ENCODE measurements around the gene PDE6H. TPM values are rescaled to one million over a fixed set of nuclear protein-coding genes. Genes with fewer than 3 reads are reported as not detected.

The PDE6H gene
- total and polyA plus RNA-seq, 4 experiments from 2014 or later: not detected

DNA sequence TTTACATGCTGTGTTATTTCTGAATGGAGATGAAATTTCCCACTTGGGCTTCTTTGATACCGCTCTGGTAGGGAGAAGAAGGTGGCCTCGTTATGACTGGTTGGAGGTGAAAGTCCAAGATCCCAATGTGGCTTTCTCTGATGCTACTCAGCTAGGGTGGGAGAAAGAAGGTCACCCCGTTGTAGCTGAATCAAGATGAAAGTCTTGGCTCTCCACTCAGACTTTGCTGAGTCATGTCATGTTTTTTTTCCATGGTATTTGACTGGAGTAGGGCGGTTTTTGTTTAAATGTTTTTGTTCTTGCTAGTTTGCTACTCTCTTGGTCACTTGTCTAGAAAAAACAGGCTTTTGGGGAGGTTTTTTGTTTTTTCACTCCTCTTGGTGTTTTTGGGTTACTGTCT, 2.4 kb upstream of the PDE6H start:
- Mint-ChIP-seq H3K4me1 (peaks cover 25 to 58% (median 36%) of the 10 kb centered on the region in 4 donors), H3K9me3 (peaks cover 0 to 3% (median 0%) of the 10 kb centered on the region in 8 donors), H3K36me3 (no peaks in the 10 kb centered on the region), H3K27me3 (no peaks in the 10 kb centered on the region), H3K4me3 (no peak overlapping the region), H3K27ac (peak overlapping the region in 2 of 7 donors; percentile 32 to 86)
- intact Hi-C loops (cut with micrococcal nuclease): no loop called here
- DNase-seq: no peak
- H3K4me1 ChIP-seq (ENCODE audit: insufficient read depth, low read length): peaks cover 7% of the 10 kb centered on the region
- no peaks in the 10 kb centered on the region for H3K27me3 ChIP-seq (ENCODE audit: insufficient read depth, low read length)
- H3K36me3 ChIP-seq (ENCODE audit: insufficient read depth, low read length): no peaks in the 10 kb centered on the region
- no peak overlapping the region for H3K4me3 ChIP-seq (ENCODE audit: low read length in 2 of 2)
- no peaks in the 10 kb centered on the region for H3K9me3 ChIP-seq (ENCODE audit: control insufficient read depth in 1 of 2, low read length in 2 of 2)
- CTCF ChIA-PET (ENCODE audit: partially characterized antibody): no interaction called here
- POLR2A ChIA-PET (ENCODE audit: partially characterized antibody): no interaction called here
- no peak overlapping the region for H3K27ac ChIP-seq (ENCODE audit: low read depth, low read length)

GRCh38 chr12:14974633-14975032, 1.8 kb downstream of the PDE6H start:
- Histone ChIP-seq H3K4me3 (ENCODE audit: low read length in 2 of 2) (no peak overlapping the region), H3K4me1 (ENCODE audit: insufficient read depth, low read length) (peaks cover 10% of the 10 kb centered on the region), H3K9me3 (ENCODE audit: control insufficient read depth in 1 of 2, low read length in 2 of 2) (no peaks in the 10 kb centered on the region), H3K27me3 (ENCODE audit: insufficient read depth, low read length) (no peaks in the 10 kb centered on the region), H3K36me3 (ENCODE audit: insufficient read depth, low read length) (no peaks in the 10 kb centered on the region), H3K27ac (ENCODE audit: low read depth, low read length) (no peak overlapping the region)
- peaks cover 0 to 2% (median 0%) of the 10 kb centered on the region in 8 donors for H3K9me3 Mint-ChIP-seq
- intact Hi-C loops (cut with micrococcal nuclease): no loop called here
- no peak overlapping the region for H3K4me3 Mint-ChIP-seq
- H3K27ac Mint-ChIP-seq: no peak overlapping the region
- CTCF ChIA-PET (ENCODE audit: partially characterized antibody): no interaction called here
- H3K27me3 Mint-ChIP-seq: no peaks in the 10 kb centered on the region
- no peaks in the 10 kb centered on the region for H3K36me3 Mint-ChIP-seq
- no peak for DNase-seq
- peaks cover 18 to 44% (median 29%) of the 10 kb centered on the region in 4 donors for H3K4me1 Mint-ChIP-seq
- POLR2A ChIA-PET (ENCODE audit: partially characterized antibody): interaction anchor here (0.6 to 2.6 kb wide), 3 partner anchors 12 to 18 kb away, joined by 3 to 17 read pairs (median 6); partner anchors contain the start of gene ARHGDIB

- POLR2A ChIA-PET (ENCODE audit: partially characterized antibody): interaction anchor here (1.0 to 1.2 kb wide), 2 partner anchors 11 to 14 kb away, joined by 3 read pairs; partner anchors contain the start of gene ARHGDIB
- intact Hi-C loops (cut with micrococcal nuclease): no loop called here
Observed at GRCh38 chr12:14975457-14975856, 2.6 kb downstream of the PDE6H start.

GRCh38 chr12:14976658-14977057, 3.8 kb downstream of the PDE6H start:
- H3K4me1 ChIP-seq (ENCODE audit: insufficient read depth, low read length): peaks cover 17% of the 10 kb centered on the region
- intact Hi-C loops (cut with micrococcal nuclease): no loop called here
- H3K4me3 ChIP-seq (ENCODE audit: low read length in 2 of 2): no peak overlapping the region
- Mint-ChIP-seq H3K4me3 (no peak overlapping the region), H3K36me3 (no peaks in the 10 kb centered on the region), H3K4me1 (peaks cover 26 to 51% (median 37%) of the 10 kb centered on the region in 4 donors), H3K27ac (no peak overlapping the region), H3K9me3 (peaks cover 0 to 2% (median 0%) of the 10 kb centered on the region in 8 donors), H3K27me3 (no peaks in the 10 kb centered on the region)
- POLR2A ChIA-PET (ENCODE audit: partially characterized antibody): interaction anchor here (1.1 to 1.2 kb wide), 2 partner anchors 13 to 15 kb away, joined by 3 read pairs; partner anchors contain the start of gene ARHGDIB
- DNase-seq: no peak
- no peaks in the 10 kb centered on the region for H3K36me3 ChIP-seq (ENCODE audit: insufficient read depth, low read length)
- CTCF ChIA-PET (ENCODE audit: partially characterized antibody): interaction anchor here (1.1 kb wide), 1 partner anchor 131 kb away, joined by 4 read pairs; no protein-coding TSS in a partner anchor
- no peak overlapping the region for H3K27ac ChIP-seq (ENCODE audit: low read depth, low read length)
- no peaks in the 10 kb centered on the region for H3K9me3 ChIP-seq (ENCODE audit: control insufficient read depth in 1 of 2, low read length in 2 of 2)
- no peaks in the 10 kb centered on the region for H3K27me3 ChIP-seq (ENCODE audit: insufficient read depth, low read length)

More at GRCh38 chr12:14975457-14975856, 2.6 kb downstream of the PDE6H start:
- Histone ChIP-seq H3K9me3 (ENCODE audit: control insufficient read depth in 1 of 2, low read length in 2 of 2) (no peaks in the 10 kb centered on the region), H3K27me3 (ENCODE audit: insufficient read depth, low read length) (no peaks in the 10 kb centered on the region), H3K36me3 (ENCODE audit: insufficient read depth, low read length) (no peaks in the 10 kb centered on the region), H3K27ac (ENCODE audit: low read depth, low read length) (no peak overlapping the region), H3K4me1 (ENCODE audit: insufficient read depth, low read length) (peaks cover 17% of the 10 kb centered on the region), H3K4me3 (ENCODE audit: low read length in 2 of 2) (no peak overlapping the region)
- Mint-ChIP-seq H3K36me3 (no peaks in the 10 kb centered on the region), H3K9me3 (peaks cover 0 to 2% (median 0%) of the 10 kb centered on the region in 8 donors), H3K27ac (no peak overlapping the region), H3K4me1 (peaks cover 22 to 46% (median 31%) of the 10 kb centered on the region in 4 donors), H3K4me3 (no peak overlapping the region), H3K27me3 (no peaks in the 10 kb centered on the region)
- CTCF ChIA-PET (ENCODE audit: partially characterized antibody): no interaction called here
- DNase-seq: no peak

GRCh38 chr12:14979468-14979867, 6.6 kb downstream of the PDE6H start:
- Mint-ChIP-seq H3K4me3 (peak overlapping the region in 6 of 8 donors; percentile 4 to 72 (median 28)), H3K36me3 (no peaks in the 10 kb centered on the region), H3K27ac (peak overlapping the region in 4 of 7 donors; percentile 2 to 45 (median 27)), H3K4me1 (peaks cover 35 to 52% (median 42%) of the 10 kb centered on the region in 4 donors), H3K27me3 (no peaks in the 10 kb centered on the region), H3K9me3 (no peaks in the 10 kb centered on the region)
- H3K4me3 ChIP-seq (ENCODE audit: low read length in 2 of 2): no peak overlapping the region
- no peaks in the 10 kb centered on the region for H3K27me3 ChIP-seq (ENCODE audit: insufficient read depth, low read length)
- no peak for DNase-seq
- ChIA-PET POLR2A (ENCODE audit: partially characterized antibody) (interaction anchor here (1.9 kb wide), 1 partner anchor 18 kb away, joined by 6 read pairs; the partner anchor contains the start of gene ARHGDIB), CTCF (ENCODE audit: partially characterized antibody) (interaction anchor here (2.5 to 2.9 kb wide), 2 partner anchors 16 to 42 kb away, joined by 8 to 13 read pairs; partner anchors contain the start of gene ERP27)
- intact Hi-C loops (cut with micrococcal nuclease): loop anchor here (1.0 kb wide), 1 partner anchor 18 kb away; the partner anchor contains the start of gene ARHGDIB
- H3K4me1 ChIP-seq (ENCODE audit: insufficient read depth, low read length): peaks cover 32% of the 10 kb centered on the region
- H3K36me3 ChIP-seq (ENCODE audit: insufficient read depth, low read length): no peaks in the 10 kb centered on the region
- H3K9me3 ChIP-seq (ENCODE audit: control insufficient read depth in 1 of 2, low read length in 2 of 2): no peaks in the 10 kb centered on the region
- no peak overlapping the region for H3K27ac ChIP-seq (ENCODE audit: low read depth, low read length)

GRCh38 chr12:14981049-14981448, 8.2 kb downstream of the PDE6H start:
- H3K4me3 ChIP-seq (ENCODE audit: low read length in 2 of 2): no peak overlapping the region
- CTCF ChIA-PET (ENCODE audit: partially characterized antibody): interaction anchor here (0.6 to 2.9 kb wide), 4 partner anchors 13 to 50 kb away, joined by 3 to 13 read pairs (median 6); partner anchors contain the start of gene ERP27
- Mint-ChIP-seq H3K9me3 (no peaks in the 10 kb centered on the region), H3K4me3 (peak overlapping the region in 1 of 8 donors; percentile 11), H3K4me1 (peaks cover 39 to 57% (median 48%) of the 10 kb centered on the region in 4 donors), H3K27me3 (no peaks in the 10 kb centered on the region), H3K27ac (peak overlapping the region in 3 of 7 donors; percentile 34 to 66 (median 36)), H3K36me3 (no peaks in the 10 kb centered on the region)
- H3K27me3 ChIP-seq (ENCODE audit: insufficient read depth, low read length): no peaks in the 10 kb centered on the region
- no peak overlapping the region for H3K27ac ChIP-seq (ENCODE audit: low read depth, low read length)
- no peaks in the 10 kb centered on the region for H3K36me3 ChIP-seq (ENCODE audit: insufficient read depth, low read length)
- intact Hi-C loops (cut with micrococcal nuclease): no loop called here
- no peaks in the 10 kb centered on the region for H3K9me3 ChIP-seq (ENCODE audit: control insufficient read depth in 1 of 2, low read length in 2 of 2)
- H3K4me1 ChIP-seq (ENCODE audit: insufficient read depth, low read length): peaks cover 38% of the 10 kb centered on the region
- POLR2A ChIA-PET (ENCODE audit: partially characterized antibody): interaction anchor here (1.9 kb wide), 1 partner anchor 19 kb away, joined by 6 read pairs; the partner anchor contains the start of gene ARHGDIB
- DNase-seq: no peak

- H3K27ac Mint-ChIP-seq: peak overlapping the region in 3 of 7 donors; percentile 8 to 55 (median 34)
- no peaks in the 10 kb centered on the region for H3K9me3 Mint-ChIP-seq
- no peaks in the 10 kb centered on the region for H3K36me3 Mint-ChIP-seq
- H3K27me3 Mint-ChIP-seq: no peaks in the 10 kb centered on the region
- intact Hi-C loops (cut with micrococcal nuclease): no loop called here
- Histone ChIP-seq H3K27ac (ENCODE audit: low read depth, low read length) (no peak overlapping the region), H3K9me3 (ENCODE audit: control insufficient read depth in 1 of 2, low read length in 2 of 2) (no peaks in the 10 kb centered on the region), H3K27me3 (ENCODE audit: insufficient read depth, low read length) (no peaks in the 10 kb centered on the region), H3K4me3 (ENCODE audit: low read length in 2 of 2) (no peak overlapping the region), H3K4me1 (ENCODE audit: insufficient read depth, low read length) (peaks cover 38% of the 10 kb centered on the region), H3K36me3 (ENCODE audit: insufficient read depth, low read length) (no peaks in the 10 kb centered on the region)
- no peak for DNase-seq
- H3K4me3 Mint-ChIP-seq: peak overlapping the region in 2 of 8 donors; percentile 15 to 57
- CTCF ChIA-PET (ENCODE audit: partially characterized antibody): interaction anchor here (0.8 to 3.1 kb wide), 2 partner anchors 12 to 47 kb away, joined by 3 to 18 read pairs; no protein-coding TSS in a partner anchor
- H3K4me1 Mint-ChIP-seq: peaks cover 41 to 60% (median 50%) of the 10 kb centered on the region in 4 donors
- POLR2A ChIA-PET (ENCODE audit: partially characterized antibody): interaction anchor here (0.9 to 1.8 kb wide), 2 partner anchors 14 to 23 kb away, joined by 3 to 7 read pairs; no protein-coding TSS in a partner anchor
Observed at GRCh38 chr12:14982562-14982961, 9.7 kb downstream of the PDE6H start.
